Measurements from ENCODE around the gene ALKAL2. TPM values are rescaled to one million over a fixed set of nuclear protein-coding genes. Genes with fewer than 3 reads are reported as not detected.

ALKAL2 gene
- total and polyA plus RNA-seq, 11 donors, result 0.25 to 9.0 (median 1.2) TPM

DNA sequence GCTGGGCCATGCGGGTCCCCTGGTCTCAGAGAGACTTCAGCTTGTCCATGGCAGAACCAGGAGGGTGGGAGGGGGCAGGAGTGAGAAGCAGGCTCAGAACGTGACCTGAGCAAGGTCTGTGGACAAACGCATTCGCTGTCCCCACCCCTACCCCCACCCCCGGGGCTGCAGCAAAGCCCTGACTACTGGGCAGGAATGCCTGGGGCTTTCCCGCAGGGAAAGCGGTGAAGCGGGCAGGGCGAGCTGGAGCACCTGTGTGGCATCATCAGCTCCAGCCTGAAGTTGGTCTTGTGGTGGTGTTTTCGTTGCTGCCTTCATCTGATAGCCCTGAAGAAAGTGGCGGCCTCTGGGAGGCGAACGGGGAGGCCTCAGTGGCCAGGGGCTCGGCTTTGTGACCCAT is 26.1 kb upstream of the ALKAL2 start:
- ATAC-seq, result no peak
- no peaks in the 10 kb centered on the region for H3K4me1 ChIP-seq
- no peaks in the 10 kb centered on the region for H3K36me3 ChIP-seq
- no peak for DNase-seq
- no peaks in the 10 kb centered on the region for H3K9me3 ChIP-seq
- H3K27me3 ChIP-seq, result peaks cover 0 to 24% (median 3%) of the 10 kb centered on the region in 9 donors
- H3K4me3 ChIP-seq, result no peak overlapping the region
- TF ChIP-seq, protein P1, sequence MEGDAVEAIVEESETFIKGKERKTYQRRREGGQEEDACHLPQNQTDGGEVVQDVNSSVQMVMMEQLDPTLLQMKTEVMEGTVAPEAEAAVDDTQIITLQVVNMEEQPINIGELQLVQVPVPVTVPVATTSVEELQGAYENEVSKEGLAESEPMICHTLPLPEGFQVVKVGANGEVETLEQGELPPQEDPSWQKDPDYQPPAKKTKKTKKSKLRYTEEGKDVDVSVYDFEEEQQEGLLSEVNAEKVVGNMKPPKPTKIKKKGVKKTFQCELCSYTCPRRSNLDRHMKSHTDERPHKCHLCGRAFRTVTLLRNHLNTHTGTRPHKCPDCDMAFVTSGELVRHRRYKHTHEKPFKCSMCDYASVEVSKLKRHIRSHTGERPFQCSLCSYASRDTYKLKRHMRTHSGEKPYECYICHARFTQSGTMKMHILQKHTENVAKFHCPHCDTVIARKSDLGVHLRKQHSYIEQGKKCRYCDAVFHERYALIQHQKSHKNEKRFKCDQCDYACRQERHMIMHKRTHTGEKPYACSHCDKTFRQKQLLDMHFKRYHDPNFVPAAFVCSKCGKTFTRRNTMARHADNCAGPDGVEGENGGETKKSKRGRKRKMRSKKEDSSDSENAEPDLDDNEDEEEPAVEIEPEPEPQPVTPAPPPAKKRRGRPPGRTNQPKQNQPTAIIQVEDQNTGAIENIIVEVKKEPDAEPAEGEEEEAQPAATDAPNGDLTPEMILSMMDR (IDR thresholded peaks at IDR 0.05), result no peak
- TF ChIP-seq POLR2A (IDR thresholded peaks at IDR 0.05), result no peak
- intact Hi-C loops (cut with DNase I), result no loop called here
- WGBS, 4 donors, result 67 to 76% (median 71%) methylated on average over 12 to 14 of the region's 14 CpGs
- H3K27ac ChIP-seq, result no peak overlapping the region

GRCh38 chr2:310994-311393 is 23.1 kb upstream of the ALKAL2 start:
- intact Hi-C loops (cut with DNase I), result no loop called here
- DNase-seq, result no peak
- TF ChIP-seq, protein P1 (IDR thresholded peaks at IDR 0.05), result no peak
- TF ChIP-seq POLR2A (IDR thresholded peaks at IDR 0.05), result no peak
- no peak for ATAC-seq
- Histone ChIP-seq H3K27me3 (peaks cover 0 to 26% (median 3%) of the 10 kb centered on the region in 9 donors), H3K4me1 (no peaks in the 10 kb centered on the region), H3K36me3 (no peaks in the 10 kb centered on the region), H3K4me3 (no peak overlapping the region), H3K9me3 (no peaks in the 10 kb centered on the region), H3K27ac (no peak overlapping the region)
- WGBS, 4 donors, result 77 to 82% (median 78%) methylated on average over 5 of the region's 5 CpGs

GRCh38 chr2:309954-310510 is 22.1 kb upstream of the ALKAL2 start:
- no peak overlapping the region for H3K4me3 ChIP-seq
- peaks cover 0 to 23% (median 3%) of the 10 kb centered on the region in 9 donors for H3K27me3 ChIP-seq
- H3K4me1 ChIP-seq, result no peaks in the 10 kb centered on the region
- H3K9me3 ChIP-seq, result no peaks in the 10 kb centered on the region
- 71 to 80% (median 75%) methylated on average over 10 of the region's 10 CpGs for WGBS, 4 donors
- ATAC-seq (no peak), DNase-seq (no peak)
- H3K27ac ChIP-seq, result no peak overlapping the region
- intact Hi-C loops (cut with DNase I), result no loop called here
- no peaks in the 10 kb centered on the region for H3K36me3 ChIP-seq
- no peak for TF ChIP-seq POLR2A (IDR thresholded peaks at IDR 0.05)
- TF ChIP-seq, protein P1 (IDR thresholded peaks at IDR 0.05), result no peak

DNA sequence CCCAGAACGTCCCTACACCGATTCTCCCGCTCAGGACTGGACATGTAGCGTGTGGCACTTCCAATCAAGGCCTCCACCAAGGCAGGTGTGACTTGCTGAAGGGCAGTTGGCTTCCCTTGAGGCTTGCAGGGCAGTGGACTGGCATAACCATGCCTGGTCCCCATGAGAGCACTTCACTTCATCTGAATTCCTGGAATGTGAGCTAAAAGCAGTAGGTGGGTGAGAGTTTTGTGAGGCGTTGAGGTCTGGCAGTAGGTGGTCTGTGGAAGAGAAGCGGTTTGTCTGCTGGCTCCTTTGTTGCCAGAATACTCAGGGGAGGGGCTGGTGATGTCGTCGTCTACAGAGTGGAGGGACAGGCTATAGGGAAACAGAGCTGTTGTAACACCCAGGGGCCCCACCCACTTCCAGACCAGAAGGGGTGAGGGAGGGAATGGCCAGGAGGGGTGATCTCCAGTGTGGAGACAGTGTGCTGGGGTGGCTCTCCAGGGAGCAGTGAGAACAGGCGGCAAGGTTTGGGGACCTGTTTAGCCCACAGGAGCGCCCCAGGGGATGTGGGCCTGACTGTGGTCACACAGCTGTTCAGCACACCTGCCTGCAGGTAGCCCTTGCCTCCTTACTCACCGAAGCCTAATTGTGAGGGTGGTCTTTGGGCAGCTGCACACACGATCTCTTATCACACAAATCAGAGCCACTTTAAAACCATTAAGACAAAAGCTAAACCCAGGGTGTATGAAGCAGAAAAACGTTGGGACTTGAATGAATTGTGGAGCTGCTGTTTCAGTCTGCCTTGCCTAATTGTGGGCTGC is 21.5 kb upstream of the ALKAL2 start:
- H3K4me1 ChIP-seq, result no peaks in the 10 kb centered on the region
- H3K9me3 ChIP-seq, result no peaks in the 10 kb centered on the region
- no peak overlapping the region for H3K4me3 ChIP-seq
- H3K36me3 ChIP-seq, result no peaks in the 10 kb centered on the region
- intact Hi-C loops (cut with DNase I), result no loop called here
- H3K27me3 ChIP-seq, result peaks cover 0 to 18% (median 3%) of the 10 kb centered on the region in 9 donors
- no peak for TF ChIP-seq POLR2A (IDR thresholded peaks at IDR 0.05)
- TF ChIP-seq, protein P1 (IDR thresholded peaks at IDR 0.05), result no peak
- ATAC-seq (no peak), DNase-seq (no peak)
- WGBS, 4 donors, result 52 to 54% (median 53%) methylated on average over 13 of the region's 13 CpGs
- no peak overlapping the region for H3K27ac ChIP-seq
